Measurements from ENCODE around the gene SCAMP4.

SCAMP4 gene

DNA sequence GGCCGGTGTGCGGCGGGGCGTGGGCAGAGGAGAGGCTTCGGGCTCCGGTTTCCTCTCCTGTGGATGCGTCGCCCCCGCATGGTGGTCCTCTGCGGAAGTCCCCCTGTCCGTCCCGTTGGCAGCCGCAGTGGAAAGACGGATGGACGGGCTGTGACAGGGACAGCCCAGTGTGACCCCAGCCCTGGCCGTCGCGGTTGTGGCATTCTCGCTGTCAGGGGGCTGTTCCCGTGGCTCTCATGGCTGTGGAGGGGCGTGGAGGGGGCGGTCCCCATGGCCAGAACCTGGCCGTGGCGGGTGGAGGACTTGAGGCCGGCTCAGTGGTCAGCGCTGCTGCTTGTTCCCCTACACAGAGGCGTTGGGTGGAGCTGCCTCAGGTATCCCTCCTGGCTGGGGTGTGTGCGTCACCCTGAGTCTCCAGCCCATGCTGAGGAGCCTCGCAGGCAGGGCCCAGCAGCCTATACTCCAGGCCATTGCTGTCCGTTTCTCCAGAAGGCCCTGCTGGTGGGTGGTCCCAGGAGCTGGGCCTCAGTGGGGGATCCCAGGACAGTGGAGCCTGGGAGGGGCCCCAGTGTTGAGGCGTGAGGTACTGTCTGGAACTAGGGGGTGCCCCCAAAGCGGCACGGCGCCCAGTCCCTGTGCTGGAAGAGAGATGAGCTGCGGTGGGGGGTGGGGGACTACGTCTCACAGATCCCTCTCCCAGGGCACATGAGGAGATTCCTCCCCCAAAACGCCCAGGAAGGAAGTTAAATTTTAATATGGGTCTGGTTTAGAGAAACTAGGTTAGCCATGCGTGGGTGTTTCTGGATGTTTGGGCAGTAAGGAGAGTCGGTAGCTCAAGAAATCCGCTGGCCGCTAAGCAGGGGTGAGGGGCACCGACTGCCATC, 56.0 kb downstream of the SCAMP4 start:
- DNase-seq, result no peak

DNA sequence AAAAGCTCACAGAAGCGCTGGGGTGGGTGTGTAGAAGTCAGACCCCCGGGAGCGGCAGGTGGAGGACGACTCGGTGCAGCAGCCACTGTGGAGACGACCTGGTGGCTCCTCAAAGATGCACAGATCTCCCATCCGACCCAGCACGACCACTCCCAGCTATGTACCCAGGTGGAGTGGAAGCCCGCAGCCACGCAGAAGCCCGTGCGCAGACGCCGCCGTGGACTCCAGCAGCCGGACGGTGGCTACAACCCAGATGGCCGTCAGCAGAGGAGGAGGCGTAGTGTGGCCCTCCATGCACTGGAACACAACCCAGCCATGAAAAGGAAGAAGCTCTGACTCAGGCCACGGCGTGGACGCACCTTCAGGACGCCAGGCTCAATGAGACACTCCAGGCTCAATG, 57.5 kb downstream of the SCAMP4 start:
- DNase-seq, result no peak

DNA sequence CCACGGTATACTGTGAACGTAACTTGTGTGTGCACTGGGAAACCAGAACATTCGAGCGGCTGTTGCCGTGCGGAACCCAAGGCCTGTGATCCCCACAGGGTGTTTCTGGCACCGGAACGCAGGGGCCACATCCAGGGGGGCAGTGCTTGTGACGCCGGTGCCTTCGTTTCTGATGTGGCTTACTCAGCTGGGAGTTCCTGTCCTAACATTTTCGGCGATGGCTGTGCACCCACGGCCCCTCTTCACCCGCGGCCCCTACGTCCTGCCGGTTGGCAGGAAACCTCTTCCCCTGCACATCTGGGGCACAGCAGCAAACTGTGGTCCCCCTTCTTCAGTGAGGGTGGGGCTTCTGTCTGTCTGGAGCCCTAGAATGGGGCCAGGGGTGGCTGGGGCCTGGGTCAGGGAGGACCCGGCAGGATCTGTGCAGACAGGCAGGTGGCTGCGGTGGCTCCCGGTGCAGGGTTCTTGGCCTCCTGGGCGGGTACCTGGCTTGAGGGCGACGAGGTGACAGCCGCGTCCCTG, 61.9 kb downstream of the SCAMP4 start:
- DNase-seq, result no peak

DNA sequence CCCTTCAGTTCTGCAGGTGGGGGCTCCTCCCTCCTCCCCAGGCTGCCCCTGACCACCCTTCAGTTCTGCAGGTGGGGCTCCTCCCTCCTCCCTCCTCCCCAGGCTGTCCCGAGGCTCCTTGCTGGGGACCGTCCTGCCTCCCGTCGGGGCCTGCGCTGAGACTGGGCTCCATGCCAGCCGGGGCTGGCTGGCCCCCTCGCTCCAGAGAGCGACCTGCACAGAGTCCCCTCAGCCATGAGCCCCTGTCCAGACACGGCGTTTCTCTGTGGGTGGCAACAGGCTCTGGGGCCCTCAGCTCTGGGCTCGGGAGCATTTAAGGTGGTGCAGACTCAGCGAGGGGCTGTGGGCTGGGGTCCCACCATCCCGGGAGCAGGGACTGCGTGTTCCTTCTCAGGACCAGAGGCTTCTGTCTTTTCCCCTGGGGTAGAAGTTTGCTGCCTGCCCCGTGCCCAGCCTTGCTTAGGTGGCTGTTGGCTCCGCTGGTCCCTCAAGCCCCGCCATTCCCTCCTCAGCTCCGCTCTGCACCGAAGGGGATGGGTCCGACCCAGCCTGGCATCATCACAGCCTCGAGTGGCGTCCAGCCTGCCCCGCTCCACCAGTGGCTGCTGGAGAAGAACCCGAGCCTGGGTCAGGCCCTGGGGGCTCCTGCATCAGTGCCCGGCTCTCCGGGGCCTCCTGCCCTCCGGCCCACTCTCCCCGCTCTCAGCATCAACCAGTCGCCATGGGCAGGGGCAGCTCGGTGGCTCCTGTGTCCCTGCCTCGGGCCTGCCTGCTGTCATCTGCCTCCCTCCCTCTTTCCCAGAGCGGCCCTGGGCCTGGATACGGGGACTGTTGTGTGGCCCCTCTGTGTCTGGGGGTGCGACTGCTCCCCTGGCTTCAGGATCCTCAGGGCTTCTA, 63.3 kb downstream of the SCAMP4 start:
- DNase-seq, result no peak

DNA sequence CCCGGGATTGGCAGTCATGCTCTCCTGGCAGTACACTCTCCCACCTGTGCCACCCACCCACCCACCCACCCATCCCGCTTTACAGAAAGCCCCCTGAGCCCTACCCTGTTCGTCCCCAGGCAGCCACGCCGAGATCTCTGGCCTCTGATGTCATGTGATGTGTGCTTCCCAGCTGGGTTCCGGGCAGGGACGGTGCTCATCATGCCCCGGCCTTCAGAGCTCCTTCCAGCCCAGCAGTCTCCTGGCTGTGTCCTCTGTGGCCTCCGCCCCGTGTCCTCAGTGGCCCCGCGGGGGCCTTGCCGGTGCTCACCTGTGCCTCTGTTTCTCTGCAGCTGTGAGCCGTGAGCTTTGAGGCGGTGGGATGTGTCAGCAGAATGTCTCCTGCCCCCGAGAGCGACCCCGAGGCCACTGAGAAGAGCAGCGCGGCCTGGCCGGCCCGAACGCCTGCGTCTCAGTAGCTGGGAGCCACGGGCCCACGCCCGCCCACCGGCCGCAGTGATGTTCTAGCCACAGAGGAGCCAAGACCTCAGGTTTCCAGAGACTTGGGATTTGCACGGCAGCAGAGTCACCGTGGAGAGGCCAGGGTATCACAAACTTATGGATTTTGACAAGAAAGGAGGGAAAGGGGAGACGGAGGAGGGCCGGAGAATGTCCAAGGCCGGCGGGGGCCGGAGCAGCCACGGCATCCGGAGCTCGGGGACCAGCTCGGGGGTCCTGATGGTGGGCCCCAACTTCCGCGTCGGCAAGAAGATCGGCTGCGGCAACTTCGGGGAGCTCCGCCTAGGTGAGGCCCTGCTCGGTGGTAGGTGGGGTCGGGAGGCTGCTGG, 64.2 kb downstream of the SCAMP4 start:
- DNase-seq, result no peak

DNA sequence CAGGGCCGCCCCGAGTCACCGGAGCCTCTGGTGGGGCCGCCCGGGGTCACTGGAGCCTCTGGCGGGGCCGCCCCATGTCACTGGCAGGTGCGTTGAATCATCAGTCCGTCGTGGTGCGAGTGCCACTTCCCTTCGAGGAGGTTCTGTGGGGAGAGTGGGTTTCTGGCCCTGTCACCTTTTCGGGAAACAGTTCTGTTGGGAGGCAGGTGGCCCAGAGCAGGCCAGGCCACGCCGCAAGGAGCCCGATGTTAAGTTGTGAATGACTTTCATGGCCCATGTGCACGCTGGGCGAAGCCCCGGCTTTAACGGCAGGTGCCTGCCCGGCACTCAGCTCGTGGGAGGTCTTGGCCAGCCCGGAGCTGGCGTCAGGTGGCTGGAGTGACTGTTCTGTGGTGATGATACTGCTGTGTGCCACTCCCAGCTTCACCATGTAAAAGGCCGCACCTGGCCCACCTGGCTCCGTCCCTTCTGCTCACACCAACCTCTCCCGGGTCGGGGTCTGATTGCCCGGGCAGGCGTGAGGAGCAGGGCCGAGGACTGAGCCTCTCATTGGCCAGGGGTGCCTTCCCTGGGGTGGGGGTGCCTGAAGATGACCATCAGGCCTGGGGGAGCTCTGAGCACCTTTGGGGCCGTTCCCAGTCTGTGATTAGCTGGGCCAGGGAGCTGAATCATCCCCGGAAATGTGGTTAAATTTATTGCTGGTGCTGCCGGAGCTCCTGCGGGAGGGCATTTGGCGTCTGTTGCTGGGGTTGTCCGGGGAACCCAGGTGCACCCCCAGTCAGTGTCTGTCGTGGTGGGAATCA, 65.0 kb downstream of the SCAMP4 start:
- no peak for DNase-seq

DNA sequence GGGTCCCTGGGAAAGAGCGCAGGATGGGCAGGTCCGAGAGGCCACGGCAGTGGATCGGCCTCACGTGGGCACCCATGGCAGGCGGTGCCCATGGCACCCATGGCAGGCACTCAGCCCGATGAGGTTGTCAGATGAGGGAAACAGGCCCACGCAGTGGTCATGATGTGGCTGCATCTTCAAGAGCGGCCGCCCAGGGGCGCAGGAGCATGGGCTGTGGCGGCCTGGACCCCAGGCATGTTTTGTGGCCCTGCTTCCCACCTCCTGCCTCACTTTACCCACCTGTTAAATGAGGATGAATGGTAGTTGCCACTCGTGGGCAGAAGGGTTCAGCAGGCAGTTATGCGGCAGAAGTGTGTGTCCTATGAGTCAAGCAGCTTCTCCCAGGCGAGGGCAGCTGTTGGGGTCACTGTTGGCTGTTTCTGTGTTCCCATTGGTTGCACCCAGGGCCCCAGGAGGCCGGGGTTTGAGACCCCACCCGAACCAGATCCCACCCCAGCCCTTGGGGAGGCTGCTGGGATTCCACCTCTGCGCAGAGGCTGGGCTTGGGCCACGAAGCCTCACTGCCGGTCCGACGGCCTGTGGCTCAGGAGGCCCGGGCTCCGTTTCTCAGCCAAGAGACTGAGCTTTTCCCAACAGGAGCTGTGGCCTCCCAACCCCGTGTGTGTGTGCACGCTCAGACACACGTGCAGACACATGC, 65.8 kb downstream of the SCAMP4 start:
- DNase-seq, result no peak

DNA sequence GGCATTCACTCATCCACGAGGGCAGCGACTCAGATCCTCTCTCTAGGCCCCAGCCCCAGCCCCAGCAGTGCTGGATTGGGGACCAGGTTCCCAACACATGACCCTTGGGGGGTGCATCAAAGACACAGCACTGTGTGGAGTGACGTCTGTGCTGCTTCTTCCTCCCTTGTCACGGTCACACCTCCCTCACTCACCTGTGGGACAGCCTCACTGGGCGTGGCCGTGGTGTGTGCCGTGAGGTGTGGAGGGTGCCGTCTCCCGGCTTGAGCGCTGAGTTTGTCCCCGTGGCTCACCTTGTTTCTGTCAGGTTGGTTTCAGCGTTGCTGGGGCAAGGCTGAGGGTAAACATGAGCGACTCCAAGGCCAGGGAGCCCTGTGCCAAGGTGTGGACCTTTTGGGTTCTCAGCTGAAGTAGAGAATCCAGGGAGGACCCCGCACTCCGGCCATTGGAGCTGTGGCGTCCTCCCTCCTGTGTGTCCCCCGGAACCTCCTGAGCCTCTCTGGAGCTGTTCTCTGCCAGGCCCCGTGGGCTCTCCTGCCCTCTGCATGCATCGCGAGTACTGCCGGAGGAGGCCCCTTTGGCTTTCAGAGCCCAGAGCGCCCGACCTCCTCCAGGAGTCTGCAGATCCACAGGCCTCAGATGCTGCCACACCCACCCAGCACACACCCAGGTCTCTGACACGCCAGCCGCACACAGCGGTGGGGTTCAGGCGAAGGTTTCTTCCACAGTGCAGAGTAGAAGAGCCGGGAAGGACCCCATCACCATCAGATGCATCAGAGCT, 69.4 kb downstream of the SCAMP4 start:
- DNase-seq, result no peak

DNA sequence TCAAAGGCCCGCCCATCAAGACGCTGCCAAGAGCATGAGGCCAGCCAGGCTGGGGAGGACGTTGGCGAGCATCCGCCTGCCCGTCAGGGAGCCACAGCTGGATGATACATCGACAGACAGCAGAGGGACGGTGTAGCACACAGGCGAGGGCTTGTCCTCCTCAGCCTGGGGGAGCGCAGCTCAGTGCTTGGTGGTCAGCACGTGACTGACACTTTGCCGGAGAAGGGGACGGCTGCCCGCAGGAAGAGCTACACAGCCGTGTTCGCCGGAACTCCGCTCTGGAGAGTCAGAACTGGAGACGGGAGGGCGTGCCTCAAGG, 69.9 kb downstream of the SCAMP4 start:
- no peak for DNase-seq

Measured in stimulated activated CD4-positive, alpha-beta T cell treated with anti-CD3 and anti-CD28 coated beads, Interleukin-1b, Interleukin-23, amount 100 ng/mL, for 48 hours (primary cell).